Heart left ventricle (tissue), 16 donors: ENCODE data around the gene SEC62. TPM values are rescaled to one million over a fixed set of nuclear protein-coding genes. Genes with fewer than 3 reads are reported as not detected.

Source experiments
- ATAC-seq, 4 donors: fragments of 200-7000 bp; cut with Tn5 transposase; one replicate each; pipeline ENCODE4 v1.9.1; 2020 to 2022; ENCODE audit warnings: moderate library complexity in 4 of 4, mild to moderate bottlenecking in 3 of 4, moderate number of reproducible peaks in 1 of 4
- DNase-seq, 5 donors: peaks; one replicate each; pipeline ENCODE4 v3.0.0-alpha.2; 2020
- H3K27ac ChIP-seq, 12 donors: fragments of 200-600 bp; sonication (generic) in 4 of 12; one replicate each; pipeline versions ENCODE4 v1.5.0 to v1.8.0; 2016 to 2022; ENCODE audit warnings: mild to moderate bottlenecking in 2 of 12
- H3K27me3 ChIP-seq, 9 donors: fragments of 200-600 bp; sonication (generic) in 2 of 9; one replicate each; pipeline versions ENCODE4 v1.5.1 to v1.8.0; 2016 to 2022; ENCODE audit warnings: mild to moderate bottlenecking in 3 of 9
- H3K36me3 ChIP-seq, 9 donors: fragments of 200-600 bp; sonication (generic) in 2 of 9; one replicate each; pipeline versions ENCODE4 v1.5.0 to v1.8.0; 2018 to 2022; ENCODE audit warnings: mild to moderate bottlenecking in 2 of 9
- H3K4me1 ChIP-seq, 12 donors: fragments of 200-600 bp; sonication (generic) in 4 of 12; one replicate each; pipeline versions ENCODE4 v1.5.0 to v1.8.0; 2016 to 2022; ENCODE audit warnings: mild to moderate bottlenecking in 3 of 12
- H3K4me3 ChIP-seq, 12 donors: fragments of 200-600 bp; sonication (generic) in 4 of 12; one replicate each; pipeline versions ENCODE4 v1.5.0 to v1.8.0; 2017 to 2022; ENCODE audit warnings: mild to moderate bottlenecking in 9 of 12, moderate library complexity in 4 of 12
- H3K9me3 ChIP-seq, 12 donors: fragments of 200-600 bp; sonication (generic) in 4 of 12; one replicate each; pipeline versions ENCODE4 v1.5.0 to v1.8.0; 2016 to 2022; ENCODE audit warnings: mild to moderate bottlenecking in 1 of 12
- POLR2A ChIP-seq, 2 donors: fragments of 450-650 bp; IDR thresholded peaks; one replicate each; pipeline ENCODE4 v1.6.1; 2017; ENCODE audit warnings: antibody characterized with exemption in 2 of 2, mild to moderate bottlenecking in 2 of 2, moderate library complexity in 2 of 2
- WGBS, 4 donors: extraction: QIAGEN DNeasy Blood & Tissue Kit in 2 of 4; methylation state at CpG; one replicate each; pipeline versions ENCODE4 v1.1.5 to v1.1.7; 2013 to 2018; 5-methylcytosine and 5-hydroxymethylcytosine counted together
- intact Hi-C, 10 donors: fragments of 100-400 bp; cut with DNase I; formaldehyde crosslinking; loops; one replicate each; pipeline versions ENCODE4 v1.11.1 to v1.14.2; 2022
- polyA plus RNA-seq, 2 donors: library from polyadenylated mRNA; stranded (reverse); fragments of 200-250 nt; gene quantifications; one replicate each; pipeline ENCODE4 v1.2.3, GENCODE V29; 2013
- total RNA-seq, 9 donors: library from RNA; depleted of rRNA in 2 of 9; stranded (reverse); fragments of >200 nt in 2 of 9; fragmentation: NEBNext Ultra II Directional in 3 of 9; extraction: Animal tissue kit (Norgen Biotek cat#: 25700) in 3 of 9; gene quantifications; one replicate each; pipeline versions ENCODE4 v1.1.0 to v1.2.4, GENCODE V29; 2016 to 2023
- TF ChIP-seq, protein P1 (sequence below), 12 donors: fragments of 200-600 bp; sonication (generic) in 4 of 12; IDR thresholded peaks; one replicate each; pipeline versions ENCODE4 v1.5.0 to v1.8.0; 2018 to 2022; ENCODE audit warnings: antibody characterized with exemption in 12 of 12, mild to moderate bottlenecking in 5 of 12
- donor health status: ischemic (EF 13 %, LVEDD 7.1; RV severe dilation, severe dysfunction).
- donor health status: healthy with polysubstance abuse.
- donor health status: DM: no; HTN: yes; CAD: no.
- donor health status: DM: no; HTN: no; CAD: no.
- donor health status: ischemic (EF 25% LVEDD 6.9; RV normal size, moderate dysfunction).
- donor health status: ischemic (EF 25% LVEDD 5.7; RV mildly dilated, moderate dysfunction).
- donor health status: healthy.
- donor health status: DM: yes; HTN: yes; CAD: no.
- donor health status: ischemic (EF 35%, LVEDD 5.7; RV mildly dilated, moderate dysfunction).
- donor health status: nonischemic (EF 11% LVEDD 7.7; RV severe dilation, severe dysfunction).
- donor health status: DM: yes; HTN: yes; CAD: no.
- donor health status: PGD.
- donor health status: ischemic (EF 29% LVEDD 5.4; RV normal size, mild dysfunction).
- donor health status: nonischemic (EF 23%, LVEDD 6.1; RV moderate dilation, normal function).

Gene SEC62
- total and polyA plus RNA-seq, 11 donors, result 29.5 to 104 (median 71.1) TPM

DNA sequence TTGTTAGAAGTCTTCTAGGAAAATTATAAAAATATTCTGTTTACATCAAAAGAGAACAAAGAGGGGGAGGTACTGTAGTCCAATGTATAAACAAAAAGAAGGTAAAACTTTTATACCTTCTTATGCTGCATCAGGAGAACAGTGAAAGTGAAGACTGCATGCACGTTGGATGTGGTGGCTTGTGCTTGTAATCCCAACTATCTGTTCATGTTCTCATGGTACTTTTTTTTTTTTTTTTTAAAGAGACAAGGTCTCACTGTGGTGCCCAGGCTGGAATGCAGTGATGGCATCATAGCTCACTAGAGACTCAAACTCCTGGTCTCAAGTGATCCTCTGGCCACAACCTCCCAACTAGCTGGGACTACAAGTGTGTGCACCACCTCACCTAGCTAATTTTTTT, 4.2 kb downstream of the SEC62 start:
- ATAC-seq (no peak), DNase-seq (no peak)
- H3K27me3 ChIP-seq, result no peaks in the 10 kb centered on the region
- H3K36me3 ChIP-seq, result peaks cover 0 to 36% (median 12%) of the 10 kb centered on the region in 9 donors
- intact Hi-C loops, result loop anchor here in 2 of 10 donors (5.0 to 10.0 kb wide), 2 partner anchors 194 to 206 kb away; partner anchors contain the start of genes ACTRT3 (in 1 of the 2) and TERC (in 1 of the 2)
- H3K27ac ChIP-seq, result no peak overlapping the region
- H3K4me1 ChIP-seq, result peaks cover 2 to 58% (median 46%) of the 10 kb centered on the region in 12 donors
- WGBS, 4 donors, result 14 to 20% (median 18%) methylated on average over 1 of the region's 1 CpG
- no peaks in the 10 kb centered on the region for H3K9me3 ChIP-seq
- TF ChIP-seq, protein P1, sequence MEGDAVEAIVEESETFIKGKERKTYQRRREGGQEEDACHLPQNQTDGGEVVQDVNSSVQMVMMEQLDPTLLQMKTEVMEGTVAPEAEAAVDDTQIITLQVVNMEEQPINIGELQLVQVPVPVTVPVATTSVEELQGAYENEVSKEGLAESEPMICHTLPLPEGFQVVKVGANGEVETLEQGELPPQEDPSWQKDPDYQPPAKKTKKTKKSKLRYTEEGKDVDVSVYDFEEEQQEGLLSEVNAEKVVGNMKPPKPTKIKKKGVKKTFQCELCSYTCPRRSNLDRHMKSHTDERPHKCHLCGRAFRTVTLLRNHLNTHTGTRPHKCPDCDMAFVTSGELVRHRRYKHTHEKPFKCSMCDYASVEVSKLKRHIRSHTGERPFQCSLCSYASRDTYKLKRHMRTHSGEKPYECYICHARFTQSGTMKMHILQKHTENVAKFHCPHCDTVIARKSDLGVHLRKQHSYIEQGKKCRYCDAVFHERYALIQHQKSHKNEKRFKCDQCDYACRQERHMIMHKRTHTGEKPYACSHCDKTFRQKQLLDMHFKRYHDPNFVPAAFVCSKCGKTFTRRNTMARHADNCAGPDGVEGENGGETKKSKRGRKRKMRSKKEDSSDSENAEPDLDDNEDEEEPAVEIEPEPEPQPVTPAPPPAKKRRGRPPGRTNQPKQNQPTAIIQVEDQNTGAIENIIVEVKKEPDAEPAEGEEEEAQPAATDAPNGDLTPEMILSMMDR (IDR thresholded peaks at IDR 0.05), result no peak
- TF ChIP-seq POLR2A (IDR thresholded peaks at IDR 0.05), result no peak
- H3K4me3 ChIP-seq, result no peak overlapping the region

DNA sequence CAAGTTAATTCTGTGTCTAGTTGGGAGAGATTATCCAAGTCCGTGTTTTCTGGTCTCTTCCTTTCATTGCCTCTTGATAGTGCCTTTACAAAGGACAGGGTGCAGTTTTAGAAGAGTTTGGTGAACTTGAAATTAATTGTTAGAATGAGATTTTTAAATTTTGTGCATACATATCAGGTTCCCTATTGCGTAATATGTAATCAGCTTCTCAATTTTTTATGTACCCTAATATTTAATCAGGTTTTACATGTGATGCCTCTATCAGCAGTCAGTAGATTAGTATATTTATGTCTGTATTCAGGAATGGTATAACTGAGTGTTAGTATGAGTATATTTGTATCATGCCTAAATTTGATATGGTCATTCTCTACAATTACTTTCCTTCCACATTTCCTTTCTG, 4.9 kb downstream of the SEC62 start:
- DNase-seq, result no peak
- H3K4me1 ChIP-seq, result peaks cover 2 to 56% (median 44%) of the 10 kb centered on the region in 12 donors
- H3K9me3 ChIP-seq, result no peaks in the 10 kb centered on the region
- H3K27ac ChIP-seq, result no peak overlapping the region
- H3K4me3 ChIP-seq, result no peak overlapping the region
- intact Hi-C loops, result loop anchor here in 2 of 10 donors (5.0 to 10.0 kb wide), 2 partner anchors 194 to 207 kb away; partner anchors contain the start of genes ACTRT3 (in 1 of the 2) and TERC (in 1 of the 2)
- H3K27me3 ChIP-seq, result no peaks in the 10 kb centered on the region
- TF ChIP-seq, protein P1 (IDR thresholded peaks at IDR 0.05), result no peak
- TF ChIP-seq POLR2A (IDR thresholded peaks at IDR 0.05), result no peak
- no peak for ATAC-seq
- H3K36me3 ChIP-seq, result peaks cover 0 to 43% (median 19%) of the 10 kb centered on the region in 9 donors
- 59 to 85% (median 80%) methylated on average over 2 of the region's 2 CpGs for whole genome bisulfite sequencing, 4 donors

DNA sequence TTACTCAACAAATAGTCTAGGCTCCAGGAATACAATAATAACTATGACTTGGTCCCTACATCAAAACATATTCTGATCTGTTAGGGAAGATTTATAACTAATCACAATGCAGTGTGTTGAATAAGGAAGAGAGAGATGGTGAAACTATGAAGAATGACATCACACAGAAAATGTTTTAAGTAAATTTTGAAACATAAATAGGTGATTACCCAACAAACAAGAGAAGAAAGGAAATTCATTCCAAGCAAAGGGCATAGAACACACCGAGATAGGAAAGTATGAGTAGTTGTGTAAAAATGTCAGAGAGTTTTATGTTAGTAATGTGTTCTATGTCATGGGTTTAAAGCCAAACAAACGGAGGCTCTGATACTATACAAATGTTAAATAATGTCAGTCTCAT, 13.4 kb downstream of the SEC62 start:
- H3K4me1 ChIP-seq, result peaks cover 0 to 6% (median 0%) of the 10 kb centered on the region in 12 donors
- H3K27me3 ChIP-seq, result no peaks in the 10 kb centered on the region
- ATAC-seq (no peak), DNase-seq (no peak)
- no peaks in the 10 kb centered on the region for H3K9me3 ChIP-seq
- TF ChIP-seq, protein P1 (IDR thresholded peaks at IDR 0.05), result no peak
- no peak for TF ChIP-seq POLR2A (IDR thresholded peaks at IDR 0.05)
- H3K4me3 ChIP-seq, result no peak overlapping the region
- H3K36me3 ChIP-seq, result peaks cover 6 to 100% (median 98%) of the 10 kb centered on the region in 9 donors
- intact Hi-C loops, result loop anchor here in 3 of 10 donors (5.0 to 10.0 kb wide), 3 partner anchors 117 to 135 kb away; no protein-coding TSS in a partner anchor
- H3K27ac ChIP-seq, result no peak overlapping the region
- WGBS, 4 donors, result 74 to 87% (median 86%) methylated on average over 2 of the region's 2 CpGs

DNA sequence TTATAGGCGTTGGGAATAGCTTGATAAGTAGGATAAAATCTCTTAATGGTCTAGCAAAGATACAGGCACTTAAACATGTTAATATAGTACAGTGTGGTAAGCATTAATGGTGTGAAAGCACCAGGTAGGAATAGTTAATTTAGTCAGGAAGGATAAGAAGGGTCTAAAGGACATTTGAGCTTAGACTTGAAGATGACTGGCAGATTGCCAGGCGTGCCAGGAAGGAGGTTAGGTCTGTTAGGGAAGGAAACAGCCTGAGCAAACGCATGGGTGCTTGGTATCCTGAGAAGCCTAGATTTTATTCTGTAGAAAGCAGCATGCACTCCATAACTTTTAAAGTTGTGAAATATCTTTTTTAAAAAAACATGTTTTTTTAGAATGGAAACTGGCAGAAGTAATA, 17.7 kb downstream of the SEC62 start:
- Histone ChIP-seq H3K4me3 (no peak overlapping the region), H3K27ac (no peak overlapping the region), H3K4me1 (peaks cover 0 to 6% (median 0%) of the 10 kb centered on the region in 12 donors), H3K9me3 (no peaks in the 10 kb centered on the region), H3K27me3 (no peaks in the 10 kb centered on the region), H3K36me3 (peaks cover 6 to 100% (median 100%) of the 10 kb centered on the region in 9 donors)
- TF ChIP-seq POLR2A (IDR thresholded peaks at IDR 0.05), result no peak
- TF ChIP-seq, protein P1 (IDR thresholded peaks at IDR 0.05), result no peak
- intact Hi-C loops, result loop anchor here in 3 of 10 donors (5.0 to 10.0 kb wide), 3 partner anchors 113 to 131 kb away; no protein-coding TSS in a partner anchor
- ATAC-seq (no peak), DNase-seq (peak in 1 of 5 donors; percentile 29)
- 59 to 73% (median 68%) methylated on average over 3 of the region's 3 CpGs for WGBS, 4 donors
